Esophagus squamous epithelium (tissue), 4 donors: ENCODE measurements around the gene DTX3L.

Source experiments
- POLR2A ChIP-seq, 4 donors: fragments of 450-650 bp; IDR thresholded peaks; one replicate each; pipeline ENCODE4 v1.6.1; 2017; ENCODE audit warnings: antibody characterized with exemption in 4 of 4, mild to moderate bottlenecking in 4 of 4, moderate library complexity in 3 of 4
- TF ChIP-seq, protein P1 (sequence below), 6 experiments: fragments of 450-650 bp in 4 of 6; fragments of 200-600 bp in 2 of 6; sonication (generic) in 2 of 6; IDR thresholded peaks; one replicate each; pipeline ENCODE4 v1.5.1; 2016 to 2019; ENCODE audit warnings: antibody characterized with exemption in 6 of 6, mild to moderate bottlenecking in 4 of 6, moderate library complexity in 4 of 6

DNA sequence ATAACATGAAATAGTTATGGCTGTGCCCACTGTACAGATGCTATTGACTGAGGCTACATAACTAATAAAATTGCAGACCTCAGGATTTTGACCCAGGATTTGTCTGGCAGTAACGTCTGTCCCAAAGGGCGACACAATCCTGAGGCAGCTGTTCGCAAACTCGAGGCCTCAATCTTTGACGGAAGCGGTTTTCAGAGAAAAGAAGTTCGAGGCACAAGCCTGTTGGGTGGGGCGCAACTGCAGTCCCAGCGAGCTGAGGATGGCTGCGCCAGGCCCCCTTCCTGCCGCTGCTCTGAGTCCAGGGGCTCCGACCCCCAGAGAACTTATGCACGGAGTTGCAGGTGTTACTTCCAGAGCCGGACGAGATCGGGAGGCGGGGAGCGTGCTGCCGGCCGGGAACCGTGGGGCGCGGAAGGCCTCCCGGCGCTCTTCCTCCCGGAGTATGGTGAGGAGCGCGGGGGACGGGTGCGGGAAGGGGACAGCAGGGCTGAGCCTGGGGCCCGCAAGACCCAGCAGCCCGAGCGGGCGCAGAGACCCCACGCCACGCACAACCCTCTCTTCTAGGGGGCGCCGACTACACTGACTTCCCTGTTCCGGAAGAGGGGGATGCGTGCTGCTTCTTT lies 13.4 kb downstream of the DTX3L start, which contains the start of gene PARP15:
- TF ChIP-seq, protein P1, sequence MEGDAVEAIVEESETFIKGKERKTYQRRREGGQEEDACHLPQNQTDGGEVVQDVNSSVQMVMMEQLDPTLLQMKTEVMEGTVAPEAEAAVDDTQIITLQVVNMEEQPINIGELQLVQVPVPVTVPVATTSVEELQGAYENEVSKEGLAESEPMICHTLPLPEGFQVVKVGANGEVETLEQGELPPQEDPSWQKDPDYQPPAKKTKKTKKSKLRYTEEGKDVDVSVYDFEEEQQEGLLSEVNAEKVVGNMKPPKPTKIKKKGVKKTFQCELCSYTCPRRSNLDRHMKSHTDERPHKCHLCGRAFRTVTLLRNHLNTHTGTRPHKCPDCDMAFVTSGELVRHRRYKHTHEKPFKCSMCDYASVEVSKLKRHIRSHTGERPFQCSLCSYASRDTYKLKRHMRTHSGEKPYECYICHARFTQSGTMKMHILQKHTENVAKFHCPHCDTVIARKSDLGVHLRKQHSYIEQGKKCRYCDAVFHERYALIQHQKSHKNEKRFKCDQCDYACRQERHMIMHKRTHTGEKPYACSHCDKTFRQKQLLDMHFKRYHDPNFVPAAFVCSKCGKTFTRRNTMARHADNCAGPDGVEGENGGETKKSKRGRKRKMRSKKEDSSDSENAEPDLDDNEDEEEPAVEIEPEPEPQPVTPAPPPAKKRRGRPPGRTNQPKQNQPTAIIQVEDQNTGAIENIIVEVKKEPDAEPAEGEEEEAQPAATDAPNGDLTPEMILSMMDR (IDR thresholded peaks at IDR 0.05): no peak
- TF ChIP-seq POLR2A (IDR thresholded peaks at IDR 0.05): peak in 1 of 4 donors; percentile 30
